Glutamatergic neuron (in vitro differentiated cells): ENCODE results near the gene ACKR1. TPM values are rescaled to one million over a fixed set of nuclear protein-coding genes. Genes with fewer than 3 reads are reported as not detected.

Source experiments
- DNase-seq: peaks from one replicate; pipeline ENCODE4 v3.0.0; 2022
- H3K27ac Mint-ChIP-seq: one replicate; pipeline ENCODE4 v1.8.0; 2020; ENCODE audit warnings: mild to moderate bottlenecking, mixed read lengths, inconsistent platforms; ENCODE audit not compliant: unreplicated experiment
- H3K27me3 Mint-ChIP-seq: one replicate; pipeline ENCODE4 v1.8.0; 2020; ENCODE audit warnings: mild to moderate bottlenecking, moderate library complexity, mixed read lengths, inconsistent platforms; ENCODE audit not compliant: unreplicated experiment
- H3K36me3 Mint-ChIP-seq: one replicate; pipeline ENCODE4 v1.8.0; 2020; ENCODE audit warnings: mild to moderate bottlenecking, mixed read lengths, inconsistent platforms; ENCODE audit not compliant: unreplicated experiment
- H3K4me1 Mint-ChIP-seq: one replicate; pipeline ENCODE4 v1.8.0; 2020; ENCODE audit warnings: mild to moderate bottlenecking, low read depth, mixed read lengths, inconsistent platforms; ENCODE audit not compliant: unreplicated experiment
- H3K4me3 Mint-ChIP-seq: one replicate; pipeline ENCODE4 v1.8.0; 2020; ENCODE audit warnings: mild to moderate bottlenecking, mixed read lengths, inconsistent platforms; ENCODE audit not compliant: unreplicated experiment
- H3K9me3 Mint-ChIP-seq: one replicate; pipeline ENCODE4 v1.8.0; 2020; ENCODE audit warnings: mild to moderate bottlenecking, moderate library complexity, mixed read lengths, inconsistent platforms; ENCODE audit not compliant: unreplicated experiment
- CTCF ChIP-seq: fragments of 200-600 bp; sonication (generic); IDR thresholded peaks from one replicate; pipeline ENCODE4 v1.5.0; 2021; ENCODE audit not compliant: partially characterized antibody, unreplicated experiment
- total RNA-seq: library from RNA; stranded (reverse); fragmentation: NEBNext Ultra II Directional; extraction: Animal tissue kit (Norgen Biotek cat#: 25700); gene quantifications from one replicate; pipeline ENCODE4 v1.2.1, GENCODE V29; 2021; ENCODE audit not compliant: unreplicated experiment

ACKR1 gene
- total RNA-seq, 1 donor from 2014 or later = 13.5 TPM

- Mint-ChIP-seq H3K4me3 (peak overlapping the region; percentile 18), H3K9me3 (no peaks in the 10 kb centered on the region), H3K27me3 (peaks cover 1% of the 10 kb centered on the region), H3K4me1 (peaks cover 21% of the 10 kb centered on the region), H3K36me3 (no peaks in the 10 kb centered on the region), H3K27ac (peak overlapping the region; percentile 78)
- no peak for DNase-seq
- TF ChIP-seq CTCF = no peak
Observed at GRCh38 chr1:159218649-159219636, 14.3 kb downstream of the ACKR1 start.

- H3K9me3 Mint-ChIP-seq = no peaks in the 10 kb centered on the region
- no peak for DNase-seq
- H3K27me3 Mint-ChIP-seq = peaks cover 3% of the 10 kb centered on the region
- no peak overlapping the region for H3K27ac Mint-ChIP-seq
- H3K4me1 Mint-ChIP-seq = peaks cover 6% of the 10 kb centered on the region
- no peak overlapping the region for H3K4me3 Mint-ChIP-seq
- TF ChIP-seq CTCF = no peak
- no peaks in the 10 kb centered on the region for H3K36me3 Mint-ChIP-seq
Observed at GRCh38 chr1:159222075-159222865, 17.6 kb downstream of the ACKR1 start.

- no peak for TF ChIP-seq CTCF
- Mint-ChIP-seq H3K4me3 (no peak overlapping the region), H3K9me3 (no peaks in the 10 kb centered on the region), H3K27ac (no peak overlapping the region), H3K36me3 (no peaks in the 10 kb centered on the region), H3K27me3 (peaks cover 3% of the 10 kb centered on the region), H3K4me1 (peaks cover 6% of the 10 kb centered on the region)
- no peak for DNase-seq
Observed at GRCh38 chr1:159223004-159223403, 18.3 kb downstream of the ACKR1 start.

- peaks cover 2% of the 10 kb centered on the region for H3K27me3 Mint-ChIP-seq
- peaks cover 2% of the 10 kb centered on the region for H3K9me3 Mint-ChIP-seq
- no peak for TF ChIP-seq CTCF
- H3K36me3 Mint-ChIP-seq = no peaks in the 10 kb centered on the region
- H3K27ac Mint-ChIP-seq = no peak overlapping the region
- DNase-seq = no peak
- peaks cover 4% of the 10 kb centered on the region for H3K4me1 Mint-ChIP-seq
- no peak overlapping the region for H3K4me3 Mint-ChIP-seq
Observed at GRCh38 chr1:159228554-159228953, 23.9 kb downstream of the ACKR1 start.
